H1 (cell line): ENCODE measurements around the gene GALNT18. TPM values are rescaled to one million over a fixed set of nuclear protein-coding genes. Genes with fewer than 3 reads are reported as not detected.

Experiments
- CTCF ChIA-PET: fragments of 300-600 bp; sonication (Branson Sonifier 250); formaldehyde crosslinking; loops from one replicate; lab custom pipeline; 2021; ENCODE audit not compliant: partially characterized antibody; lab: Charles Lee
- POLR2A ChIA-PET: fragments of 300-600 bp; sonication (Branson Sonifier 250); formaldehyde crosslinking; loops from one replicate; lab custom pipeline; 2021; ENCODE audit warnings: inconsistent platforms; ENCODE audit not compliant: partially characterized antibody; lab: Charles Lee
- DNase-seq, 2 experiments: peaks; one replicate each; pipeline versions ENCODE4 v3.0.0 to v3.0.0-alpha.2; 2010 to 2022; ENCODE audit warnings: low spot score in 2 of 2, low read depth in 1 of 2, mixed read lengths in 1 of 2
- FAIRE-seq: peaks from 2 replicates; lab custom pipeline; 2011; peaks lifted over from hg19 to GRCh38; lab: Jason Lieb, UNC
- H2AFZ ChIP-seq: 2 replicates; pipeline ENCODE4 v1.8.1; 2012; ENCODE audit warnings: low read length, inconsistent platforms
- H2AK5ac ChIP-seq: 2 replicates; pipeline ENCODE4 v1.6.1; 2013; ENCODE audit warnings: low read depth, low read length
- H2BK120ac ChIP-seq: replicated peaks from 2 replicates; pipeline ENCODE3; 2013; ENCODE audit warnings: low read depth, low read length, inconsistent platforms
- H2BK12ac ChIP-seq: 2 replicates; pipeline ENCODE4 v1.6.1; 2013; ENCODE audit warnings: low read depth, low read length
- H2BK15ac ChIP-seq: 2 replicates; pipeline ENCODE4 v1.6.1; 2013; ENCODE audit warnings: low read length
- H2BK20ac ChIP-seq: 2 replicates; pipeline ENCODE4 v1.6.1; 2013; ENCODE audit warnings: low read length
- H2BK5ac ChIP-seq: 2 replicates; pipeline ENCODE4 v1.6.1; 2013; ENCODE audit warnings: low read depth, low read length
- H3K14ac ChIP-seq: 2 replicates; pipeline ENCODE4 v1.6.1; 2013; ENCODE audit warnings: inconsistent platforms; ENCODE audit not compliant: insufficient read length
- H3K18ac ChIP-seq: 2 replicates; pipeline ENCODE4 v1.6.1; 2013; ENCODE audit warnings: low read length; ENCODE audit errors: extremely low read depth
- H3K23ac ChIP-seq: 2 replicates; pipeline ENCODE4 v1.6.1; 2013; ENCODE audit warnings: inconsistent platforms; ENCODE audit not compliant: insufficient read length
- H3K23me2 ChIP-seq: 2 replicates; pipeline ENCODE4 v1.6.1; 2013; ENCODE audit warnings: low read depth, low read length
- H3K27ac ChIP-seq: 2 replicates; pipeline ENCODE4 v1.6.1; 2011; ENCODE audit warnings: low read depth, low read length, inconsistent platforms
- H3K27me3 ChIP-seq, 4 experiments: replicated peaks in 1 of 4; 1 replicate in 1 of 4; 2 replicates in 3 of 4; pipeline versions ENCODE4 v1.6.1 to v1.8.1; 2011 to 2013; ENCODE audit warnings: low read length in 3 of 4, mild to moderate bottlenecking in 3 of 4, inconsistent platforms in 2 of 4, mixed read lengths in 2 of 4, moderate library complexity in 1 of 4; ENCODE audit not compliant: control insufficient read depth in 3 of 4, insufficient read depth in 3 of 4; ENCODE audit errors: extremely low read depth in 1 of 4
- H3K36me3 ChIP-seq, 4 experiments: 2 replicates each; pipeline versions ENCODE4 v1.6.1 to v1.8.1; 2011 to 2013; ENCODE audit warnings: mild to moderate bottlenecking in 4 of 4, low read length in 3 of 4, moderate library complexity in 2 of 4, control low read depth in 1 of 4, inconsistent platforms in 1 of 4; ENCODE audit not compliant: insufficient read depth in 4 of 4, control insufficient read depth in 2 of 4
- H3K4ac ChIP-seq: replicated peaks from 2 replicates; pipeline ENCODE3; 2013; ENCODE audit warnings: low read length, low read depth, mixed read lengths, inconsistent platforms; ENCODE audit not compliant: insufficient read length
- H3K4me1 ChIP-seq, 4 experiments: replicated peaks in 1 of 4; 1 replicate in 1 of 4; 2 replicates in 3 of 4; pipeline versions ENCODE4 v1.6.1 to v1.8.1; 2011 to 2013; ENCODE audit warnings: low read length in 3 of 4, inconsistent platforms in 2 of 4, mixed read lengths in 1 of 4; ENCODE audit not compliant: insufficient read depth in 4 of 4, control insufficient read depth in 3 of 4
- H3K4me2 ChIP-seq, 2 experiments: 2 replicates each; pipeline versions ENCODE4 v1.6.1 to v1.8.1; 2011 to 2013; ENCODE audit warnings: low read depth in 2 of 2, low read length in 2 of 2, control low read depth in 1 of 2, inconsistent platforms in 1 of 2, mild to moderate bottlenecking in 1 of 2; ENCODE audit not compliant: insufficient read depth in 1 of 2
- H3K4me3 ChIP-seq, 4 experiments: fragments of 200-600, 300-600 bp in 1 of 4; sonication (generic), shearing (Covaris generic), sonication (Bioruptor Twin) in 1 of 4; 2 replicates each; pipeline versions ENCODE4 v1.5.1 to v1.8.1; 2011 to 2016; ENCODE audit warnings: low read length in 4 of 4, low read depth in 3 of 4, control low read depth in 2 of 4, inconsistent platforms in 2 of 4, mild to moderate bottlenecking in 2 of 4, mixed read lengths in 1 of 4, moderate library complexity in 1 of 4; ENCODE audit not compliant: insufficient read depth in 2 of 4; ENCODE audit errors: extremely low read depth in 1 of 4
- H3K56ac ChIP-seq: replicated peaks from 2 replicates; pipeline ENCODE3; 2013; ENCODE audit warnings: low read depth, mild to moderate bottlenecking, mixed read lengths, low read length, inconsistent platforms; ENCODE audit not compliant: insufficient read length
- H3K79me1 ChIP-seq: 2 replicates; pipeline ENCODE4 v1.6.1; 2013; ENCODE audit warnings: low read depth, low read length, control low read depth
- H3K79me2 ChIP-seq, 2 experiments: 2 replicates each; pipeline versions ENCODE4 v1.6.1 to v1.8.1; 2012 to 2013; ENCODE audit warnings: low read length in 2 of 2, mild to moderate bottlenecking in 2 of 2, inconsistent platforms in 1 of 2; ENCODE audit not compliant: insufficient read depth in 2 of 2, control insufficient read depth in 1 of 2
- H3K9ac ChIP-seq, 4 experiments: replicated peaks in 1 of 4; 1 replicate in 1 of 4; 2 replicates in 3 of 4; pipeline versions ENCODE4 v1.6.1 to v1.8.1; 2011 to 2013; ENCODE audit warnings: low read depth in 3 of 4, low read length in 3 of 4, control low read depth in 2 of 4, mild to moderate bottlenecking in 2 of 4, moderate library complexity in 2 of 4, inconsistent platforms in 1 of 4; ENCODE audit errors: extremely low read depth in 1 of 4
- H3K9me3 ChIP-seq, 2 experiments: 2 replicates each; pipeline versions ENCODE4 v1.6.1 to v1.8.1; 2012 to 2013; ENCODE audit warnings: mild to moderate bottlenecking in 2 of 2, moderate library complexity in 2 of 2, control low read depth in 1 of 2, inconsistent platforms in 1 of 2, low read depth in 1 of 2, low read length in 1 of 2, mixed read lengths in 1 of 2; ENCODE audit not compliant: insufficient read depth in 2 of 2
- H4K20me1 ChIP-seq, 2 experiments: replicated peaks in 1 of 2; 2 replicates each; pipeline versions ENCODE3 to v1.8.1; 2011 to 2013; ENCODE audit warnings: inconsistent platforms in 2 of 2, low read length in 2 of 2, mild to moderate bottlenecking in 1 of 2; ENCODE audit not compliant: insufficient read depth in 2 of 2, control insufficient read depth in 1 of 2
- H4K5ac ChIP-seq: 2 replicates; pipeline ENCODE4 v1.6.1; 2013; ENCODE audit warnings: low read length, low read depth, mixed read lengths, inconsistent platforms; ENCODE audit not compliant: insufficient read length
- H4K8ac ChIP-seq: 2 replicates; pipeline ENCODE4 v1.8.0; 2013; ENCODE audit warnings: mild to moderate bottlenecking, moderate library complexity, low read length, inconsistent platforms; ENCODE audit not compliant: insufficient read depth; ENCODE audit errors: extremely low read depth
- H4K91ac ChIP-seq: replicated peaks from 2 replicates; pipeline ENCODE3; 2013; ENCODE audit warnings: low read length, mixed read lengths, inconsistent platforms; ENCODE audit not compliant: insufficient read length
- CREB1 ChIP-seq: IDR thresholded peaks from 2 replicates; pipeline ENCODE4 v1.6.1; 2012; ENCODE audit warnings: inconsistent platforms
- WGBS, 2 experiments: shearing (Covaris generic) in 1 of 2; methylation state at CpG; one replicate each; pipeline versions ENCODE4 v1.1.6 to v1.1.7; 2013 to 2015; ENCODE audit warnings: low lambda C conversion rate in 2 of 2, mixed read lengths in 2 of 2, inconsistent platforms in 1 of 2, low coverage in 1 of 2, missing lambda C conversion rate in 1 of 2; ENCODE audit not compliant: insufficient replicate concordance in 2 of 2, insufficient coverage in 1 of 2, insufficient read length in 1 of 2; ENCODE audit errors: extremely low coverage in 1 of 2, missing lambda C conversion rate in 1 of 2; 5-methylcytosine and 5-hydroxymethylcytosine counted together
- polyA plus RNA-seq, 7 experiments: library from polyadenylated mRNA; depleted of rRNA in 3 of 7; stranded (reverse) in 5 of 7; unstranded in 2 of 7; fragments of >200 nt in 5 of 7; fragments of 200-250 nt in 2 of 7; gene quantifications; 1 replicate in 5 of 7; 2 replicates in 1 of 7; 4 replicates in 1 of 7; pipeline versions ENCODE4 v1.2.1 to v1.2.3, GENCODE V29; 2011 to 2013; ENCODE audit warnings: missing spikeins in 2 of 7, mixed read lengths in 2 of 7
- total RNA-seq: library from RNA; stranded (reverse); fragmentation: NEBNext Ultra II Directional; extraction: Animal tissue kit (Norgen Biotek cat#: 25700); gene quantifications from 2 replicates; pipeline ENCODE4 v1.2.1, GENCODE V29; 2021
- TF ChIP-seq, protein P1 (sequence below): IDR thresholded peaks from 2 replicates; pipeline ENCODE4 v1.6.1; 2012; ENCODE audit warnings: inconsistent platforms

Gene GALNT18
- total and polyA plus RNA-seq, 2 of the 8 experiments (the other 6 are each of a cell fraction or from before 2014, with no cell fraction given) = 6.0 to 9.4 TPM

DNA sequence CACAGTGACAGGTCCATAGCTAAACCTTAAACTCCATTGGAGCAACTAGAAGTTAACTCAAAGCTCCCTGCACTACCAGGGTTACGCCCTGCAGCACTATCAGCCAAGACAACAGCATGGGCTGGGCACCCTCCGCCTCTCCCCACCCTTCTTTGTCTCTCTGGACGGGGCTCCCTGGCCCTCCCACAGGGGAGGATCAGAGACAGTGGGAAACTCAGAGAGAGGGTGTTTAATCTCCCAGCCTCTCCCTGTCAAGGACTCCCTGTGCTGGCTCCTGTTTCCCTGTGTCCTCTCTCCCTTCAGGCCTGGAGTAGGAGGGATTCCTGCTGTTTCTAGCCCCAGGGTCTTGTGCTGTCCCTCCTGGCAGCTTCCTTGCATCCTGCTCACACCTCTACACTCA is 211.9 kb downstream of the GALNT18 start:
- WGBS, 2 experiments = 84% methylated on average over 3 of the region's 3 CpGs; no CpG with 5 or more reads in 1 of the 2 experiments
- FAIRE-seq (no peak), DNase-seq (no peak)
- Histone ChIP-seq H3K4me1 (0 out of 7 replicates have a peak, but pooled peaks cover 0 to 2% (median under 1%) of the 10 kb centered on the region in 4 experiments), H2BK5ac (no peak overlapping the region), H3K9me3 (no peaks in the 10 kb centered on the region), H2BK12ac (0 out of 2 replicates have a peak overlapping the region, but pooled peaks have one; percentile 27), H3K18ac (no peak overlapping the region), H3K27me3 (no peaks in the 10 kb centered on the region), H2BK15ac (no peak overlapping the region), H3K9ac (no peak overlapping the region), H2AFZ (no peak overlapping the region), H3K23ac (no peak overlapping the region), H3K56ac (no peak overlapping the region), H4K5ac (no peak overlapping the region), H2BK20ac (no peak overlapping the region), H3K4me2 (no peak overlapping the region), H3K79me2 (no peaks in the 10 kb centered on the region), H3K36me3 (no peaks in the 10 kb centered on the region), H2AK5ac (no peak overlapping the region), H3K14ac (no peak overlapping the region), H3K23me2 (no peaks in the 10 kb centered on the region), H3K4me3 (no peak overlapping the region), H4K8ac (no peak overlapping the region), H3K4ac (no peak overlapping the region), H3K27ac (no peak overlapping the region), H2BK120ac (no peak overlapping the region), H3K79me1 (no peaks in the 10 kb centered on the region), H4K20me1 (no peaks in the 10 kb centered on the region), H4K91ac (no peak overlapping the region)
- TF ChIP-seq, protein P1, sequence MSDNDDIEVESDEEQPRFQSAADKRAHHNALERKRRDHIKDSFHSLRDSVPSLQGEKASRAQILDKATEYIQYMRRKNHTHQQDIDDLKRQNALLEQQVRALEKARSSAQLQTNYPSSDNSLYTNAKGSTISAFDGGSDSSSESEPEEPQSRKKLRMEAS = no peak
- TF ChIP-seq CREB1 = no peak
- ChIA-PET CTCF (interaction anchor here (0.6 to 3.7 kb wide), 4 partner anchors 9 to 378 kb away, joined by 3 to 15 read pairs (median 3); no protein-coding TSS in a partner anchor), POLR2A (no interaction called here)
